Tibial artery (tissue), 4 donors: ENCODE results near the gene ZNF497.

Source experiments
- DNase-seq, 2 donors: peaks; one replicate each; pipeline ENCODE4 v3.0.0-alpha.2; 2019
- H3K27ac ChIP-seq, 2 donors: fragments of 200-600 bp; sonication (generic) in 1 of 2; 1 replicate in 1 of 2; 2 replicates in 1 of 2; pipeline ENCODE4 v1.5.1; 2018 to 2019; ENCODE audit warnings: mild to moderate bottlenecking in 1 of 2
- H3K27me3 ChIP-seq, 2 donors: fragments of 200-600 bp; sonication (generic) in 1 of 2; one replicate each; pipeline versions ENCODE4 v1.5.1 to v1.6.0; 2016 to 2019
- H3K36me3 ChIP-seq, 3 donors: fragments of 200-600 bp; sonication (generic) in 2 of 3; one replicate each; pipeline ENCODE4 v1.5.1; 2016 to 2019; ENCODE audit warnings: mild to moderate bottlenecking in 2 of 3
- H3K4me1 ChIP-seq, 4 donors: fragments of 200-600 bp; sonication (generic) in 2 of 4; 1 replicate in 3 of 4; 2 replicates in 1 of 4; pipeline ENCODE4 v1.5.1; 2016 to 2019
- H3K4me3 ChIP-seq, 2 donors: fragments of 200-600 bp; sonication (generic) in 1 of 2; 1 replicate in 1 of 2; 2 replicates in 1 of 2; pipeline ENCODE4 v1.5.1; 2018 to 2019; ENCODE audit warnings: mild to moderate bottlenecking in 2 of 2
- H3K9me3 ChIP-seq, 3 donors: fragments of 200-600 bp; sonication (generic) in 1 of 3; one replicate each; pipeline ENCODE4 v1.5.1; 2016 to 2019
- CTCF ChIP-seq, 2 experiments: fragments of 200-600 bp in 1 of 2; fragments of 450-650 bp in 1 of 2; IDR thresholded peaks; one replicate each; pipeline ENCODE4 v1.5.1; 2017 to 2019; ENCODE audit warnings: antibody characterized with exemption in 2 of 2, mild to moderate bottlenecking in 1 of 2, moderate library complexity in 1 of 2
- intact Hi-C: fragments of 100-400 bp; cut with DNase I; formaldehyde crosslinking; loops from one replicate; pipeline ENCODE4 v1.15.0; 2023; ENCODE audit warnings: low total_unique reads

Gene ZNF497

GRCh38 chr19:58388175-58388526 is 25.6 kb upstream of the ZNF497 start:
- H3K27me3 ChIP-seq: no peaks in the 10 kb centered on the region
- no peak for TF ChIP-seq CTCF (IDR thresholded peaks at IDR 0.05)
- H3K36me3 ChIP-seq: peaks cover 26 to 51% (median 28%) of the 10 kb centered on the region in 3 donors
- no peak overlapping the region for H3K27ac ChIP-seq
- no peaks in the 10 kb centered on the region for H3K9me3 ChIP-seq
- no peak for DNase-seq
- H3K4me1 ChIP-seq: peaks cover 0 to 32% (median 26%) of the 10 kb centered on the region in 4 donors
- intact Hi-C loops: no loop called here
- peak overlapping the region; percentile 78 to 83 for H3K4me3 ChIP-seq

GRCh38 chr19:58387338-58388174 is 25.0 kb upstream of the ZNF497 start:
- no peak for TF ChIP-seq CTCF (IDR thresholded peaks at IDR 0.05)
- no peaks in the 10 kb centered on the region for H3K9me3 ChIP-seq
- H3K36me3 ChIP-seq: peaks cover 20 to 45% (median 22%) of the 10 kb centered on the region in 3 donors
- H3K27me3 ChIP-seq: no peaks in the 10 kb centered on the region
- H3K27ac ChIP-seq: peak overlapping the region; percentile 95 to 96
- DNase-seq: no peak
- intact Hi-C loops: no loop called here
- peaks cover 0 to 33% (median 26%) of the 10 kb centered on the region in 4 donors for H3K4me1 ChIP-seq
- peak overlapping the region; percentile 78 to 83 for H3K4me3 ChIP-seq

GRCh38 chr19:58386576-58387337 is 24.2 kb upstream of the ZNF497 start, which contains the start of gene RPS5:
Gene RPS5 (plus strand): TSS chr19:58387269. CDS start chr19:58388138, 869 bp downstream.
- no peaks in the 10 kb centered on the region for H3K27me3 ChIP-seq
- no peaks in the 10 kb centered on the region for H3K9me3 ChIP-seq
- intact Hi-C loops: no loop called here
- DNase-seq: peak; percentile 97 to 98
- peaks cover 0 to 41% (median 32%) of the 10 kb centered on the region in 4 donors for H3K4me1 ChIP-seq
- H3K4me3 ChIP-seq: peak within 1 kb of the TSS; percentile 78 to 83
- TF ChIP-seq CTCF (IDR thresholded peaks at IDR 0.05): peak in 1 of 2 experiments; percentile 16
- H3K36me3 ChIP-seq: peaks cover 14 to 37% (median 17%) of the 10 kb centered on the region in 3 donors
- peak within 1 kb of the TSS; percentile 95 to 96 for H3K27ac ChIP-seq

DNA sequence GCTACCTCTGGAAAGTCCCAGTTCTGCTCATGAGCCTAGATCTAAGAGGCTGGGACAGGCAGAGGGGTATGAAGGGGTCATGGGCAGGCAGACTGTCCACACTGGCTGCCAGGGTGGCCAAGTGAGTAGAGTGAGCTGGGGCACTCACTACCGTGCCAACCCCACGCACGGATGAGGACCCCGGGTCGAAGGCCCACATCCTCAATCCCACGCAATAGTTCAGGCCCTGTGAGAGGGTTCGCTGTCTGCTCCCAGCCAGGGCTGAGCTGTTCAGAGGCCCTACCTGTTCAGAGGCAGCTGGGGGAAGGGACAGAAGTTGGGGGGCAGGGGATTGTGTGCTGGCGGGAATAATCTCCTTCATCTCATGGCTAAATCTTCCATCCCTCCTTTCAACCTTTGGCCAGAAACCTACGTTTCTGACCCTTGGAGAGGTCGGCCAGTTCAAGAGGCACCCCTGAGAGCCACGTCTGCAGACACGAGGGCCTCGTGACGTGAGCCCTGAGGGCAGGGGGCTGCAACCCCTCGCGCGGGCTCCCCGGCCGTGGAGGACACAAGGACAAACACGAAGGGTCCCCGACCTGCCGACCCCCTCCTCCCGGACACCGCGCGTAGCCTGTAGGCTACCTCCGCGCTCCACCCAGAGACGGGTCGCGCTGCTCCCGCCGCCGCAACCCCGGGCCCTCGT is 23.5 kb upstream of the ZNF497 start:
- Histone ChIP-seq H3K27ac (peak overlapping the region; percentile 95 to 96), H3K36me3 (peaks cover 6 to 30% (median 17%) of the 10 kb centered on the region in 3 donors), H3K9me3 (no peaks in the 10 kb centered on the region), H3K27me3 (no peaks in the 10 kb centered on the region), H3K4me3 (peak overlapping the region; percentile 78 to 83), H3K4me1 (peaks cover 0 to 45% (median 36%) of the 10 kb centered on the region in 4 donors)
- no peak for DNase-seq
- TF ChIP-seq CTCF (IDR thresholded peaks at IDR 0.05): no peak
- intact Hi-C loops: no loop called here

DNA sequence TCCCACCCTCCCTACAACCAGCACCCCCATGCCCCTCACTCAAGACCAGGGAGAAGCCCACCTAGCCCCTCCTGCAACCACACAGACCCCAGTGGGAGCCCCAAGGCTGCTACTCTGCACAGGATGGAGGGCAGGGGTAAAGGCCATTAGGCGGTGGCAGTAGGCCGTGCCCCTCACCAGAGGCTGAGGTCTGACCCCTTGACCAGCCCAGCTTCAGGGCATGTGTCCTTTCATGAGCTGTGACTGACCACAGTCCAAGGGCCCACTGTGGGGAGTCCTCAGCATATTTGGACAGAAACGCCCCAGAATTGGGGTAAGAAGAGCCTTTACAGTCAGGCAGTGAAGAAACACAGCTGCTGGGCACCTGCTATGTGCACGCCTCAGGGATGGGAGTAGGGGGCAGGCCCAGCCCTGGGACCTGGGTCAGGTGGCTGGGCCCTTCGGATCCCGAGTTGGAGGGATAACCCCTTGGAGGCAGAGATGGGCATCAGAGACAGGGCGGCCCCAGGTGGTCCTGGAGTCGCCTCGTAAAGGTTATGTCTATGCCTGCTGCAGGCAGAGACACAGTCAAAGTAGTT is 22.9 kb upstream of the ZNF497 start:
- Histone ChIP-seq H3K27me3 (no peaks in the 10 kb centered on the region), H3K4me3 (peak overlapping the region; percentile 78 to 83), H3K36me3 (peaks cover under 1 to 24% (median 17%) of the 10 kb centered on the region in 3 donors), H3K4me1 (peaks cover 0 to 43% (median 36%) of the 10 kb centered on the region in 4 donors), H3K27ac (peak overlapping the region; percentile 95 to 96), H3K9me3 (no peaks in the 10 kb centered on the region)
- no peak for DNase-seq
- intact Hi-C loops: no loop called here
- TF ChIP-seq CTCF (IDR thresholded peaks at IDR 0.05): no peak
